Activated CD8-positive, alpha-beta memory T cell treated with anti-CD3 and anti-CD28 coated beads for 4 hours (primary cell): ENCODE results near the gene TSPYL1.
A peak's percentile ranks its signal among the peaks of the same experiment; 100 is the strongest.
"Not testable (repeated sequence)": the region's sequence is repeated elsewhere in the genome, so short reads cannot be mapped to it uniquely, and the experiment has no call there.

Experiments
- DNase-seq, 2 donors: peaks; one replicate each; pipeline ENCODE4 v3.0.0-alpha.2; 2020; ENCODE audit warnings: low read depth in 2 of 2

TSPYL1 gene

DNA sequence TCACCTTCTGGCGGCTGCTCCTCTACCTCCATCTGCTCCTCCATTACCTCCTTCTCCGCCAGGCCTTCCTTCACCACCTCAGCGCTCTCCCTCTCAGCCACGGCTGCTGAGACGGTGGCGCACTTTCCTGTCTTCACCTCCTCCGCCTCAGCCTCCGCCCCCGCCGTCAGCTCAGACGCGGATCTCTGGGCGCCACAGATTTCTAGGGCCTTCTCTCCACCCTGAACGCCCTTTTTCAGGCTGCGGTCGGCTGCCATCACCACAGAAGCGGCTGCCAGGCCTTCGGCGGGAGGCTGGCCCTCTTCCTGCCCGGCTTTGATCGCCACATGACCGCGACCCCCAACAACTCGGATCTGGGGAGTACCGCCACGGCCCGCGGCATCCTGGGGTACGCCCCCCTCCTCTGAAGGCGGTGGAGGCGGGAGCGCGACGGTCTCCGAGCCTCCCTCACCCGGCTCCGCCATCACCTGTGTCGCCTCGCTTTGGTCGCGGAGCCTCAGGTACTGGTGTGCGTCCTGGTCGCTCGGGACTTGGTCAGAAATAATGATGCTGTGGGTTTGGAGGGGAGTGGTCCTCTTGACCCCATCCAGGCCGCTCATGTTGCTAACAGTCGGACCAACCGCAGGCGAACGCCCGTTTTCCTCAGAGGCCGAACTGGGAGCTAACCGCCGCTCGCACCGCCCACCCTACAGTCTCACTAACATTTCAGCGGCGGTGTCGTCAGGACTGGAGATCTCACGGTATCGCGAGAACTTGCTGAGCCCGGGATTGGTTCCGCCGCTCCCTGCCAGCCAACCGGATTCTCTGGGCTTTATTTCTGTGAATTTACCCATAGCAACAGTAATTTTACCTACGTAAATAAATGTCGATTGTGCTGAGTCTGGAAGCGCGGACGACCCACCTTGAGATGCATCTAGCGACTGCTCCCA is at the start of gene TSPYL1:
TSS of gene TSPYL1 (minus strand) at position 699 of the 929 bp plus-strand sequence. CDS start at position 599, 100 bp downstream.
- DNase-seq, result peak; percentile 86 to 92

GRCh38 chr6:116329156-116329555 is 49.4 kb upstream of the TSPYL1 start:
- DNase-seq, result no peak

- no peak for DNase-seq
Measured at GRCh38 chr6:116328528-116328903, 48.8 kb upstream of the TSPYL1 start.

DNA sequence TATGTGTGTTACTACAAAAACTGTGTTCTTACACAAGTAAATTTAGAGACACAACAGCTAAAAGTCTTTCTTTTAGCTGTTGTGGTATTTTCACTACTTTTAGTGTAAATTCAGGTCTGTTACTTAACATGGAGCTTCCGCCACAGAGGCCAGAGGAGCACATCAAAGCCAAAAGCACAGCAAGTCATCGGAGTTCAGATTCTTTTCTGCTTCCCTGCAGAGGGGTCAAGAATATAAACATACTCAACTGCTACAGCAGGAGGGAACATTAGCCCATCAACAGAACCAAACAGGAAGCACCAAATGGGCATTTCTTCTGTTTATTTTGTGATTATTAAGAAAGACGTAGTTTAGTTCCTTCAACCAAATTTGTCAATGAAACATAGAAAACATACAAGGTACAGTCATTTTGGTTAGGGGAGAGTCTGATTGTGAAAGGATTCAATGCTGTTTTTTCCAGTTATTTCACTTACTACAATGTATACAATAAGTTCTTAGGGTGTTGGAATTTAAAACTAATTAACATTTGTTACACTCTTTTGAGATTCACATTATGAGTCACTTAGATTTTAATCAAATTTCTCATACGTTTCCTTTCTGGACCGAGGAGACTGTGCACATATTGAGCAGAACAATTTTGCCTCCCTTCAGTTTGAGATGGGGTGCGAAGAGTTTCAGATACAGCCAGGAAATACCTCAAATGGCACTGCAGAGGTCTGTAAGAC is 48.2 kb upstream of the TSPYL1 start:
- no peak for DNase-seq

DNA sequence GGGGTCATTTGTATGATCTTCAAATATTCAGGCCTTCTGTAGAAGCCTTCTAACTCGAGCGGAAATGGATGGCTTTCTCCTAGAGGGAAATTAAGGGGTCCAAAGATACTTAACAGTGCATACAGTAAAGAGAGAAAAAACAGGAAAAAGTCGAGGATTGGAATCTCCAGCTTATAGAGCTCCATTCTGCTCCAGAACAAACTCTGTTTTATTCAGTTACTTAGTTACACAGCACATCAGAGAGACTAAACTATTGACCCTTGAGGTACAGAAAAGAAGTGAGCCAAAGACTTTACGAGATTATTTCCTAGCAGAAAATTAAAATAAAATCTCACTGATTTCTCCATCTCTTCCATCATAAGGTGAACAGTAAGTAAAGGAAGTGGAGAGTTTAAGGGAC is 47.3 kb upstream of the TSPYL1 start:
- DNase-seq, result no peak

GRCh38 chr6:116326181-116326671 is 46.5 kb upstream of the TSPYL1 start:
- DNase-seq, result no peak

- not testable (repeated sequence) for DNase-seq
Measured at GRCh38 chr6:116325634-116326132, 46.0 kb upstream of the TSPYL1 start.

DNA sequence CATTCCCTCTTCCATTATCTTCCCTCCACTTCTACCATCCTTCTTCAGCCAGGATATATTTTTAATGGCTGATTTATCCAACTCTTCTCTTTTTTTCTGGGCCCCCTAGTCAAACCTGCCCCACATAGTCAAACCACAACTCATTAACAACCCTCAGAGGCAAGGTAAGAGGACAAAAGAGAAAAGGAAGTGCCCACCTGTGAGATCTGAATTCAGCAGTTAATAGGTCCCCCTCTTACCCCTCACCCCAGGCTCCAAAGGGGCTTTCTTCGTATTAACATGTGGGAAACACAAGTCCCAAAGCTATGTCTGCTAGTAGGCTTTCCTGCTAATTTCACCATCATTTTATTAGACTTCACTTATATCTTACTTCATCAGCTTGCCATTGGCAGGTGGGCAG is 44.1 kb upstream of the TSPYL1 start:
- DNase-seq, result no peak

DNA sequence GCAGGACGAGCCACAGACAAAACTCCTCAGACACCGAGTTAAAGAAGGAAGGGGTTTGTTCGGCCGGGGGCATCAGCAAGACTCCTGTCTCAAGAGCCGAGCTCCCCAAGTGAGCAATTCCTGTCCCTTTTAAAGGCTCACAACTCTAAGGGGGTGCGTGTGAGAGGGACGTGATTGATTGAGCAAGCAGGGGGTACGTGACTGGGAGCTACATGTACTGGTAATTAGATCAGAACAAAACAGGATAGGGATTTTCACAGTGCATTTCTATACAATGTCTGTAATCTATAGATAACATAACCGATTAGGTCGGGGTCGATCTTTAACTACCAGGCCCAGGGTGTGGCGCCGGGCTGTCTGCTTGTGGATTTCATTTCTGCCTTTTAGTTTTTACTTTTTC is 42.2 kb upstream of the TSPYL1 start:
- DNase-seq, result not testable (repeated sequence)

GRCh38 chr6:116316772-116317467 is 37.2 kb upstream of the TSPYL1 start:
- DNase-seq, result no peak

GRCh38 chr6:116314878-116315277 is 35.1 kb upstream of the TSPYL1 start:
- no peak for DNase-seq

- no peak for DNase-seq
Measured at GRCh38 chr6:116314218-116314617, 34.5 kb upstream of the TSPYL1 start.

- DNase-seq, result no peak
Measured at GRCh38 chr6:116313101-116313776, 33.5 kb upstream of the TSPYL1 start.

DNA sequence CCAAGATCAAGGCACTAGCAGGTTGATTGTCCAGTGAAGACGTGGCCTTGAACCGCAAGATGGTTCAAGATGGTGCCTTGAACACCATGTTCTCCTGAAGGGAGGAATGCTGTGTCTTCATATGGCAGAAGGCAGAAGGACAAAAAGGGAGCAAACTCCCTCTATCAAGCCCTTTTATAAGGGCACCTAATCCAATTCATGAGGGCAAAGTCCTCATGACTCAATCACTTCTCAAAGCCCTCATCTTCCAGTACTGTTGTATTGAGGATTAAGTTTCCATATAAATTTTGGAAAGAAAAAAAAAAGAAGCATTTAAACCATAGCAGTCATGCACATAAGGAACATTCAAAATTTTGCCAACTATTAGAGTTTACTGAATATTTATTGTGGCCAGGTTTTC is 29.9 kb upstream of the TSPYL1 start:
- no peak for DNase-seq

DNA sequence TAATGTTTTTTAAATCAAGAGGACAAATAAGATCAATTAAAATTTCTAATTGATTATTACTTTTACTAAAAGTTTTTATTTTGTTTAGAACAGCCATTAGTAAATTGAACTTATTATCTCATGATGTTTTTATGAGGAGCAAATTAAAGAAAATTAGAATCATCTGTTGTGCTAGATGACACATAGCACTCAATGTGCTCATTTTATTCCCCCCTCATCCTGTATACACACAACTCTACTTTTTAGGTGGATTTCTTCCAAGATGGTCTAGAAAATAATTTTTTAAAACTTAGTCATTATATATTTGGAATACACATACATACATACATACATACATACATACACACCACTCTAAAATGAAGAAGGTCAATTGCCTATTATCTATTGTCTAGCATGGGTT is 29.3 kb upstream of the TSPYL1 start:
- no peak for DNase-seq

GRCh38 chr6:116307633-116308032 is 27.9 kb upstream of the TSPYL1 start:
- no peak for DNase-seq

DNA sequence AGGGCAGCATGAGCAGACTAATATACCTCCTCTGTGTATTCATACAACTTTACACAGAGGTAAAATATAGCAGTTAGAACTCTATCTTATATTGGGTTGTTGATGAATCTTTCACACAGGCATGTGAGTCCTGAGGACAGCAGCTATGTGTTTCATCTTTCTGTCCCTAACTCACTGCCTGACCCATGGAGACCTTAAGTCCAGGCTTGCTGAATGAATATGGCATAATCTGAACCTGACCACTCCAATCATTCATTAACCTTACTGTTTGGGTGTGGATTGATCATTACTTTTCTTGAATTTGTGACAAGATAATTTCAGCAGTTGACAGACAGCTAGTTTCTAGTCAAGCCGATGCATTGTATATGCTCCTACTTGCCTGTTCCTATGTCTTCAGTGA is 27.3 kb upstream of the TSPYL1 start:
- no peak for DNase-seq

DNA sequence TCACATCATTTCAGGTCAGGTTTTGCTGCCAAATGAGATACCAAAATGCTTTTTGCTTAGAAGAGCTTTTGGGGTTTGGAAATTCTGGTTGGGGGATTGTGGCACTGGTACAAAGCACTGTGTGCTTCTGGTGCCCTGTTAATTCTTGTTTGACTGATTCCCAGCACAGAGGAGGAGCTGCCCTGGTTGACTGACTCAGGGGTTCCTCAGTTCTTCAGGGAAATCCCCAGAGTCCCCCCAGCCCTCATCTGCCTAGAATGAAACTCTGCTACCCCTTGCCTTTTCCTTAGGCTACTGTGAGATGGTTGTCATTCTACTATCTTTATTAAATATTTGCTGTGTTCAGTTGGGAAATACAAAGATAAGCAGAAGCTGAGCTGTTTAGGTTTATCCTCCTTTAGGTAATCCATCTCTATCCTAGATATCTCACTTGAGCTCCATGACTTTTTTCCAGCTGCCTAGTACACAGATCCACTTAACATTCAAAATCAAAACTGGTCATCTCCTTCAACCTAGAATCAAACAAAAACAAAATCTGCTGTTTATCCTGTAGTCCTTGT is 24.9 kb upstream of the TSPYL1 start:
- no peak for DNase-seq

DNA sequence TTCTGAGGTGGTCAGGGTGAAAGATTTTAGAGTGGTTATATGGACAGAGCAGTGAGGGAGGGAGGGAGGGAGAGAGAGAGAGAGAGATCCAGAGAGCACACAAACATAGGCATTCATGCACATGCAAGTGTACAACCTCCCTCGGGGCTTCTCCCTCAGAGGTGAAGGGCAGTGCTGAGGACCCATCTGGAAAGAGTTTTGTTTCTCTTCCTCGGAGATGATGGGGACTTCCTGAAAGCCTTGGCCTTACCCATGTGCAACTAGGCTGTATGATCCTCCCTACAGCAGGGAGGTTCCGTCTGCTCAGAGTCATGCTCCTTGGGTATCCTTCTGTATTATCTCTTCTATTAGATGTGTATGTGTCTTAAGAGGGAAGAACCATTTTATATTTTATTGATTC is 21.4 kb upstream of the TSPYL1 start:
- no peak for DNase-seq

GRCh38 chr6:116300566-116300965 is 20.8 kb upstream of the TSPYL1 start:
- no peak for DNase-seq

GRCh38 chr6:116298973-116299372 is 19.2 kb upstream of the TSPYL1 start:
- DNase-seq, result no peak
